SK-N-MC (cell line): Measurements from ENCODE around the gene CIDEA.

Experiments used
- EZH2 ChIP-seq: fragments of 200-600 bp; sonication (generic); IDR thresholded peaks from one replicate; pipeline ENCODE4 v1.6.1; 2017; ENCODE audit warnings: antibody characterized with exemption
- FOXP2 ChIP-seq: optimal IDR thresholded peaks from 2 replicates; pipeline ENCODE3; 2011; ENCODE audit warnings: mild to moderate bottlenecking, moderate library complexity; ENCODE audit not compliant: insufficient read depth; ENCODE audit errors: extremely low read length, control extremely low read depth
- POLR2AphosphoS5 ChIP-seq: IDR thresholded peaks from 2 replicates; pipeline ENCODE4 v1.6.1; 2012; ENCODE audit warnings: mild to moderate bottlenecking, low read depth, low read length, borderline replicate concordance

- TF ChIP-seq EZH2 (no peak), POLR2AphosphoS5 (0 out of 2 replicates have a peak, but pooled peaks have one; percentile 10), FOXP2 (no peak)
Measured at GRCh38 chr18:12317664-12318333, 63.6 kb downstream of the CIDEA start.
